Esophagus squamous epithelium (tissue), 5 donors: ENCODE data around the gene ATP6V1G3. TPM values are rescaled to one million over a fixed set of nuclear protein-coding genes. Genes with fewer than 3 reads are reported as not detected.

Experiments used
- DNase-seq: peaks from one replicate; lab custom pipeline; 2025; lab: John Stamatoyannopoulos, UW
- H3K27ac ChIP-seq, 4 donors: fragments of 200-600 bp; sonication (generic); one replicate each; pipeline ENCODE4 v1.5.1; 2016 to 2019; ENCODE audit warnings: mild to moderate bottlenecking in 1 of 4
- H3K27me3 ChIP-seq, 4 donors: fragments of 200-600 bp; sonication (generic); 1 replicate in 3 of 4; 2 replicates in 1 of 4; pipeline versions ENCODE4 v1.5.1 to v1.6.0; 2017 to 2021; ENCODE audit warnings: antibody characterized with exemption in 1 of 4
- H3K36me3 ChIP-seq, 3 donors: fragments of 200-600 bp; sonication (generic); one replicate each; pipeline ENCODE4 v1.5.1; 2016 to 2019
- H3K4me1 ChIP-seq, 3 donors: fragments of 200-600 bp; sonication (generic); one replicate each; pipeline ENCODE4 v1.5.1; 2017 to 2019
- H3K4me3 ChIP-seq, 4 donors: fragments of 200-600 bp; sonication (generic); 1 replicate in 3 of 4; 2 replicates in 1 of 4; pipeline ENCODE4 v1.5.1; 2016 to 2019; ENCODE audit warnings: mild to moderate bottlenecking in 2 of 4, moderate library complexity in 1 of 4
- H3K9me3 ChIP-seq, 3 donors: fragments of 200-600 bp; sonication (generic); one replicate each; pipeline ENCODE4 v1.5.1; 2016 to 2019
- CTCF ChIP-seq, 6 experiments: fragments of 450-650 bp in 4 of 6; fragments of 200-600 bp in 2 of 6; sonication (generic) in 2 of 6; IDR thresholded peaks; one replicate each; pipeline ENCODE4 v1.5.1; 2016 to 2019; ENCODE audit warnings: antibody characterized with exemption in 6 of 6, mild to moderate bottlenecking in 4 of 6, moderate library complexity in 4 of 6
- POLR2A ChIP-seq, 4 donors: fragments of 450-650 bp; IDR thresholded peaks; one replicate each; pipeline ENCODE4 v1.6.1; 2017; ENCODE audit warnings: antibody characterized with exemption in 4 of 4, mild to moderate bottlenecking in 4 of 4, moderate library complexity in 3 of 4
- WGBS, 2 donors: methylation state at CpG; one replicate each; pipeline ENCODE4 v1.1.5; 2018; 5-methylcytosine and 5-hydroxymethylcytosine counted together
- intact Hi-C: fragments of 100-400 bp; cut with DNase I; formaldehyde crosslinking; loops from one replicate; pipeline ENCODE4 v1.15.0; 2022
- total RNA-seq, 4 donors: library from RNA; depleted of rRNA; stranded (reverse); fragments of >200 nt; gene quantifications; one replicate each; pipeline ENCODE4 v1.1.0, GENCODE V29; 2016
- donor health status: DM: yes; HTN: yes; CAD: no.

The ATP6V1G3 gene
- total RNA-seq, 4 donors from 2014 or later = not detected

- TF ChIP-seq CTCF (IDR thresholded peaks at IDR 0.05) = no peak
- no peak for TF ChIP-seq POLR2A (IDR thresholded peaks at IDR 0.05)
Observed at GRCh38 chr1:198534548-198535418, 5.7 kb downstream of the ATP6V1G3 start.

DNA sequence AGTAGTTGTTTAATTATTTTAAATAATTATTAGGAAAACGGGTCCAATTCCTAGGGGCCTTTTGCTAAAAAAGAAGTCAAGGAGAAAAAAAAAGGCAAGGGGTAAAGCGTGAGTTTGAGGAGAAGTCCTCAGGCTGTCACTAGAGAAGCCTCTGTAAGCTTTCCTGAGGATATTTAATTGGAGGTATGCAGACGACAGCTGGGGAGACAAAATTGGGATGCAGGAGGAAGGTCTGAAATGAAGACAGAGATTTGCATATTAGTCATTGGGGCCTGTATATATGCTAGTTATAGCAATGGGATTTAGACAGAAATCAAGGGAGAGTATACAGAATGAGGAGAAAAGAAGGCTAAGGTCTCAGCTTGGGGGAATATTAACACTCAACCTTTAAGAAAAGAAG, 8.6 kb downstream of the ATP6V1G3 start:
- Histone ChIP-seq H3K4me1 (no peaks in the 10 kb centered on the region), H3K27ac (no peak overlapping the region), H3K9me3 (no peaks in the 10 kb centered on the region), H3K27me3 (no peaks in the 10 kb centered on the region), H3K36me3 (no peaks in the 10 kb centered on the region), H3K4me3 (no peak overlapping the region)
- intact Hi-C loops = no loop called here
- TF ChIP-seq POLR2A (IDR thresholded peaks at IDR 0.05) (no peak), CTCF (IDR thresholded peaks at IDR 0.05) (no peak)
- no peak for DNase-seq
- 81% methylated on average over 3 of the region's 3 CpGs for WGBS, 2 donors

More at GRCh38 chr1:198534548-198535418, 5.7 kb downstream of the ATP6V1G3 start:
- Histone ChIP-seq H3K27me3 (no peaks in the 10 kb centered on the region), H3K27ac (no peak overlapping the region), H3K36me3 (no peaks in the 10 kb centered on the region), H3K4me3 (no peak overlapping the region), H3K9me3 (no peaks in the 10 kb centered on the region), H3K4me1 (no peaks in the 10 kb centered on the region)
- intact Hi-C loops = no loop called here
- no peak for DNase-seq
- WGBS, 2 donors = 30 to 35% methylated on average over 1 of the region's 1 CpG

DNA sequence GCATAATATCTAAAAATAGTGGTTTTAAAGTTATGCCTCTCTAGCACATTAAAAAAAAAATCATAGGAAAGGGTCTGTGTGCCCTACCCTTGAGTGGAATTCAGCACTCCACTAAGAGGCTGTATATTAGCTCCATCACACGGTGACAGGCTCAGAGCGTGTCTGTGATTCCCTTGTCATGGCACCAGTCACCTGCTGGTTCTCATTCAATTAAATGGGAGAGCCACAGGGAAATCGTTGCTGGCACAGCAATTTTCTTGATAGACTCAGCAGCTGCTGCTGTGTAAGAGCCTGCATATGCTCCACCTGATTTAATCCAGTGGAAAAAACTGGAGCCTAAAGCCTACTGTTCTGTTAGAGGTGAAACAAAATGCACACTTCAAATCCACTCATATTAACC, 9.5 kb downstream of the ATP6V1G3 start:
- no peaks in the 10 kb centered on the region for H3K27me3 ChIP-seq
- H3K4me1 ChIP-seq = no peaks in the 10 kb centered on the region
- TF ChIP-seq POLR2A (IDR thresholded peaks at IDR 0.05) = no peak
- no peak for TF ChIP-seq CTCF (IDR thresholded peaks at IDR 0.05)
- H3K36me3 ChIP-seq = no peaks in the 10 kb centered on the region
- DNase-seq = no peak
- no peak overlapping the region for H3K27ac ChIP-seq
- H3K9me3 ChIP-seq = no peaks in the 10 kb centered on the region
- WGBS, 2 donors = 68 to 71% methylated on average over 3 of the region's 3 CpGs
- H3K4me3 ChIP-seq = no peak overlapping the region
- intact Hi-C loops = no loop called here

DNA sequence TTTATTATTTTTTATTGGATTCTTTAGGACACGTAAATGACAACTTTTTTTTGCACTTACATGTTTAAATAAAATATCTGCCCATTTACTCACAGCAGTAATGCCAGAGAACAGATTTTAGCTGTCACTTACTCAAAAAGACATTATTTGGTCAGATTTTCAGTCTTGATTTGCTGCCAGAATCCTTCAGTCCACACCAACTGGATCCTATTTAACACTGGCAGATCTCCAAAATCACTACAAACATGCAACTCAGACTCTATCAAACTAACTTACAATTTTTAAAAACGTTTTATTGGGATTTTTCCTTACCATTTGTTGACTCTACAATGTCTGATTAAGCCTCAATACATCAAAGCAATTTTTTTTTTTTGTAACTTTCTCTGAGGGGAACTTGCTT, 11.1 kb downstream of the ATP6V1G3 start:
- Histone ChIP-seq H3K4me1 (no peaks in the 10 kb centered on the region), H3K9me3 (no peaks in the 10 kb centered on the region), H3K4me3 (no peak overlapping the region), H3K27me3 (no peaks in the 10 kb centered on the region), H3K36me3 (no peaks in the 10 kb centered on the region), H3K27ac (no peak overlapping the region)
- no peak for TF ChIP-seq POLR2A (IDR thresholded peaks at IDR 0.05)
- no peak for TF ChIP-seq CTCF (IDR thresholded peaks at IDR 0.05)
- DNase-seq = no peak
- 23 to 34% methylated on average over 2 of the region's 2 CpGs for WGBS, 2 donors
- intact Hi-C loops = no loop called here

DNA sequence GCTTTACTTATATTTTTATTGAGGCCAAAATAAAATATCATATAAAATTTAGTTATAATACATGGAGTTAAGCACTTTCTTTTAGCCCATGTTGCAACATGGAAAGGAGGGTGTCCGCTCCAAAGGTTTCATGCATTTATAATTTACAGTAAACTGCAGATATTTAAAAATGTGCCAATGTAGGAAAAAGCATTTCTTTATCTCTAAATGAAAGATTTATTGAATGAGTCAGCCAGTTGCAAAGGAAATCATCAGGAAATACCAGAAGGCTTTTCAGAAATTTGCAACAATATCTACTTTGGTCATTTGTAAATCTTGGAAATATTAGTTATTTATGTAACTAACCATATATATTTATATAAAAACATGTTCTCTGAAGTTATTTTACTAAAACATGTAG, 12.1 kb downstream of the ATP6V1G3 start:
- H3K9me3 ChIP-seq = no peaks in the 10 kb centered on the region
- TF ChIP-seq POLR2A (IDR thresholded peaks at IDR 0.05) = no peak
- no peak for TF ChIP-seq CTCF (IDR thresholded peaks at IDR 0.05)
- intact Hi-C loops = no loop called here
- H3K36me3 ChIP-seq = no peaks in the 10 kb centered on the region
- no peak for DNase-seq
- no peaks in the 10 kb centered on the region for H3K27me3 ChIP-seq
- H3K4me1 ChIP-seq = no peaks in the 10 kb centered on the region
- H3K27ac ChIP-seq = no peak overlapping the region
- WGBS, 2 donors = 76 to 80% methylated on average over 1 of the region's 1 CpG
- no peak overlapping the region for H3K4me3 ChIP-seq
